ENCODE results near the gene PDCL2. TPM values are rescaled to one million over a fixed set of nuclear protein-coding genes. Genes with fewer than 3 reads are reported as not detected.

The PDCL2 gene
- polyA plus RNA-seq, 5 donors, result 0.36 TPM; not detected in 4

GRCh38 chr4:55540271-55540670 lies 51.8 kb downstream of the PDCL2 start:
- no peak for DNase-seq

GRCh38 chr4:55539658-55540057 lies 52.4 kb downstream of the PDCL2 start:
- no peak for DNase-seq

DNA sequence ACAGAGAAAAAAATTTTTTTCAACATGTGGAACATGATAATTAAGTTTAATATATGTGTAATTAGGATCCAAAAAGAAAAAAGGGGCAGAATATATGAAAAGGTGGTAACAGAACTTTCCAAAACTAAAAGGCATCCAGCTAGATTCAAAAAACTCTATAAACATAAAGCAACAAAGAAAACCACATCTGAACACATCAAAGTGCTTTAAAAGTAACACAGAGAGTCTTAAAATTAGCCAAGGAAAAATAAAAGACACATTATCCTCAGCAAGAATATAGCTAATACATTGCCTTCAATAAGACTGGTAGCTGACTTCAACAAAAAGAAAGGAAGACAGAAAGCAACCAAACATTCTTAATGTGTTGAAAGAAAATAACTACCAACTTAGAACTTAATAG lies 53.5 kb downstream of the PDCL2 start:
- no peak for DNase-seq

DNA sequence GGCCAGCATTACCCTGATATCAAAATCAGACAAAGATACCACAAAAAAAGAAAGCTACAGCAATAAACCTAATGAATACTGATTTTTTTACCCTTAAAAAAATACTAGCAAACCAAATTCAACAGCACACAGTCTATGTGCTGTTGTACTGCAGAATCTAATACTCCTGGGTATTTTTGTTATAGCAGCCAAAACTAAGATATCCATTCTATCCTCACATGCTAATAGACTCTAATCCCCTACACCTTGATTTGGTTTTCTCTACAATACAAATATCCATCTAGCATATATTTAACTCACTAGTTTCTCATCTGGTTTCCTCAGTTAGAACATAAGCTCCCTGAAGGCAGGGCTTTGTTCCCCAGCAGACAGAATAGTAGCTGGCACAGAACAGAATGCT lies 57.7 kb downstream of the PDCL2 start:
- no peak for DNase-seq

DNA sequence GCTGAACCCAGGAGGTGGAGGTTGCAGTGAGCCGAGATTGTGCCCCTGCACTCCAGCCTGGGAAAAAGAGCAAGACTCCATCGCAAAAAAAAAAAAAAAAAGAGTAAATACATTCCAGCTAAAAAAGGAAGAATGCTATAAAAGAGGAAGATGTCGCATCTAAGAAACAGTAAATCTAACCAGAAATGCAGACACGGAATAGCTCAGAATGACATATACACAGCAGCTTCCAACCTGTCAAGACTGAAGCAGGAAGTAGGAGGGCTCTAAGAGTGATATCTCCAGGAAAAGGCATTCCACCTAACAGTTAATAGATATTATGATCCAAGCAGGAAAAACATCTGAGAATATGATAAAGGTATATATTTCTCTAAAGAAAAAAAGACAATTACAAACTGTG lies 61.4 kb downstream of the PDCL2 start:
- no peak for DNase-seq

- DNase-seq, result no peak
Observed at GRCh38 chr4:55530167-55530566, 61.9 kb downstream of the PDCL2 start.

GRCh38 chr4:55528491-55528890 lies 63.6 kb downstream of the PDCL2 start:
- no peak for DNase-seq

DNA sequence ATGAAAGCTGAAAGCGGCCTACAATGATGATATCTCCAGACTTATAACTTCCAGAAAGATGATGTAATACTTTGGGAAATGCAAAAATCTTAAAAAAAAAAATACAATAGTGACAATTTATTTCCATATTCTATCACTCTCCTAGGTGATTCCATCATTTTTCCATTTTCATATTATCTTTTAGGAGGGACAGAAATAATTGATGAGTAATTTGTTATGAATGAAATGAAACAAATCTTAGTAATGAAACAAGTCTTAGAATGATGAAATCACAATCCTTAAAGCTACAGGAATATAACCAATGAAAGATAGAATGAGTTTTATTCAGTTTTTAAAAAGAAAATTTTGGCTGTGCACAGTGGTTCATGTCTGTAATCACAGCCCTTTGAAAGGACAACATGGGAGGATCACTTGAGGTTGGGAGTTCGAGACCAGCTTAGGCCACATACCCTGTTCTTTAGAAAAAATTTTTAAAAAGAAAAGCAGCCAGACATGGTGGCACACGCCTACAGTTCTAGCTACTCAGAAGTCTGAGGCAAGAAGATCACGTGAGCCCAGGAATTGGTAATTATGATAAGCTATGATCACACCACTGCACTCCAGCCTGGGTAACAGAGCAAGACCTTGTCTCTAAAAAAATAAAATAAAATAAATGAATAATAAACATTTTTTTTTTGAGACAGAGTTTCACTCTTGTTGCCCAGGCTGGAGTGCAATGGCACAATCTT lies 67.0 kb downstream of the PDCL2 start:
- no peak for DNase-seq

GRCh38 chr4:55518442-55518841 lies 73.6 kb downstream of the PDCL2 start:
- no peak for DNase-seq

GRCh38 chr4:55517526-55518229 lies 74.4 kb downstream of the PDCL2 start:
- no peak for DNase-seq

DNA sequence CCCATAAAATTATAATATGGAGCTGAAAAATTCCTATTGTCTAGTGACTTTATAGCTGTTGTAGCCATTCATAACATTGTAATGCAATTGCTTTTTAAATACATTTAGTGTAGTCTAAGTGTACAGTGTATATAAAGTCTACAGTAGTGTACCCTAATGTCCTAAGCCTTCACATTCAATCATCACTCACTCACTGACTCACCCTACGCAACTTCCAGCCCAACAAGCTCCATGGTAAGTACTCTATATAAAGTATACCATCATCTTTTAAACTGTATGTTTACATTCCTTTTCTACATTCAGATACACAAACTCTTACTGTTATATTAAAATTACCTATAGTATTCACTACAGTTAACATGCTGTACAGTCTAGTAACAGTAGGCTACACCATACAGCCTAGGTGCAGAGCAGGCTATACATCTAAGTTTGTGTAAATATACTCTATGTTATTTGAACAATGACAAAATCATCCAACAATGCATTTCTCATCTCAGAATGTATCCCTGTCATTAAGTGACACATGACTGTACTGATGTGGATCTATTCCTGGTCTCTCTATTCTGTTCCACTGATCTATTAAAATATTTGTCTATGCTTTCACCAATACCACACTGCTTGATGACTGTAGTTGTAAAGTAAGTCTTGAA lies 79.0 kb downstream of the PDCL2 start:
- no peak for DNase-seq

DNA sequence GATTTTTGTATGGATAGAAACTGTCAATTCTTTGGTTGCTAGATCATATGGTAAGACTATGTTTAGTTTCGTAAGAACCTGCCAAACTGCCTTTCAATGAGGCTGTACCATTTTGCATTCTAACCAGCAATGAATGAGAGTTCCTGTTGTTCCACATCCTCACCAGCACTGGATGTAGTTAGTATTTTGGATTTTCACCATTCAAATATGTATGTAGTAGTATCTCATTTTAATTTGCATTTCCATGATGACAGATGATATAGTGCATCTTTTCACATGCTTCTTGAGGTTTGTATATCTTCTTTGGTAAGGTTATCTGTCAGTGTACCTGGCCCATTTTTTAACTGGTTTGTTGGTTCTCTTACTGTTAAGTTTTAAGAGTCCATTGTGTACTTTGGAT lies 80.0 kb downstream of the PDCL2 start:
- no peak for DNase-seq

DNA sequence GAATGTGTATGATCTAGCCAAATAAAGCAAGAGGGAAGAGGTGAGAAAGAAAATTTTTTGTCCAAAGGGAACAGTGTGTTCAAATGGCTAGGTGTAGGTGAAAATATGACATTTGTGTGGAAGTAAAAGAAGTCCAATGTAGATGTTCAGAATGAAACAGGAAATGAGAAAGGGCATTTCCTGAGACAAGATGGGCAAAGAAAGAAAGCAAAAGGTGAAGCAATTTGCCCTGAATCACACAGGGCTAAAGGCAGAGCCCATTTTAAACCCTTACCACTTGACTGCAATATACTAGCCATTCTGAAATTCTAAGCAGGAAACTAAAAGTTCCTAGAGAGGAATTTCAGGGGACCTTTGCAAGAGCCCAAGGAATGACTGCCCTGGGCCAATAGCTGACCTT lies 81.4 kb downstream of the PDCL2 start:
- DNase-seq, result no peak

- DNase-seq, result no peak
Observed at GRCh38 chr4:55509266-55509665, 82.8 kb downstream of the PDCL2 start.

DNA sequence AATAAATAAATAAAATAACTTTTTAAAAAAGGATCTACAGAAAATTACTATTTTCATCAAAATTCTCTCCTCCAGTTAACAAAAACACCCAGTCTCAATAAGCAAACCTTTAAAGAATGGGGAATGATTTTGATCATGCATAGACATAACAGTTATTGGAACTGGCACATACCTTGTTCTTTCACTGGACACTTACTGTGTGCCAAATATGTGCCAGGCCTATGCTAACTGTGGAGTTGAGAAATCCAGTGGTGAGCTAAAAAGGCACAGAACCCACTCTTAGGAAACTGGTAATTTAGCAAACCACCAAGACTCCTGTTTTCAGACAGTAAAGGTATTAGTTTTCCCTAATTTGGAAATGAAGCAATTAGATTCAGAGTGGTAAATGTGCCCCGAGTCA lies 84.4 kb downstream of the PDCL2 start:
- DNase-seq, result no peak

Other genes starting within 250 kb of the PDCL2 start
- 10 to 100 TPM; 12.8 to 17.6 (median 12.9) TPM for gene SRD5A3, start 246.0 kb downstream of the PDCL2 start, polyA plus RNA-seq (ENCODE audit: insufficient read depth in 1 of 5, insufficient read length in 5 of 5, low replicate concordance in 1 of 5)
- 100 to 1,000 TPM in 1 of 5 donors, 10 to 100 TPM in 4; 77.0 to 109 (median 92.6) TPM for gene TMEM165, start 196.3 kb downstream of the PDCL2 start, polyA plus RNA-seq (ENCODE audit: insufficient read depth in 1 of 5, insufficient read length in 5 of 5, low replicate concordance in 1 of 5)
- 10 to 100 TPM; 14.2 to 22.7 (median 20.6) TPM for gene CLOCK, start 45.3 kb downstream of the PDCL2 start, polyA plus RNA-seq (ENCODE audit: insufficient read depth in 1 of 5, insufficient read length in 5 of 5, low replicate concordance in 1 of 5)
- 10 to 100 TPM in 1 of 5 donors, 1 to 10 TPM in 4; 4.1 to 33.3 (median 6.1) TPM for gene NMU, start 44.1 kb upstream of the PDCL2 start, polyA plus RNA-seq (ENCODE audit: insufficient read depth in 1 of 5, insufficient read length in 5 of 5, low replicate concordance in 1 of 5)
- under 1 TPM in 2 of 5 donors, not detected in 3; 0.21 to 0.52 TPM for gene EXOC1L, start 227.5 kb upstream of the PDCL2 start, polyA plus RNA-seq (ENCODE audit: insufficient read depth in 1 of 5, insufficient read length in 5 of 5, low replicate concordance in 1 of 5)